Hepatocyte (in vitro differentiated cells): ENCODE measurements around the gene C2orf68.

Source experiments
- CTCF ChIP-seq: fragments of 200-600 bp; sonication (generic); IDR thresholded peaks from 2 replicates; pipeline ENCODE4 v1.5.1; 2016; ENCODE audit warnings: antibody characterized with exemption, mild to moderate bottlenecking; ENCODE audit not compliant: poor library complexity
- EZH2 ChIP-seq: fragments of 200-600 bp; sonication (generic); IDR thresholded peaks from 2 replicates; pipeline ENCODE4 v1.6.1; 2016; ENCODE audit warnings: antibody characterized with exemption, mild to moderate bottlenecking, borderline replicate concordance

- TF ChIP-seq CTCF (no peak), EZH2 (no peak)
These were observed 33.0 kb upstream of the C2orf68 start for GRCh38 chr2:85644909-85645308.
